H9 (cell line): ENCODE results near the gene BCAS3. TPM values are rescaled to one million over a fixed set of nuclear protein-coding genes. Genes with fewer than 3 reads are reported as not detected.

Experiments used
- DNase-seq: peaks from one replicate; pipeline ENCODE4 v3.0.0-alpha.2; 2017
- H2AFZ ChIP-seq: one replicate; pipeline ENCODE4 v1.6.1; 2013; ENCODE audit warnings: mild to moderate bottlenecking, low read length, control low read depth, moderate library complexity
- H2AK5ac ChIP-seq: 2 replicates; pipeline ENCODE4 v1.6.1; 2013; ENCODE audit warnings: low read length, control low read depth, mixed read lengths; ENCODE audit not compliant: insufficient read length
- H2BK120ac ChIP-seq: one replicate; pipeline ENCODE4 v1.6.1; 2013; ENCODE audit warnings: low read depth, mild to moderate bottlenecking, low read length, control low read depth, inconsistent platforms; ENCODE audit not compliant: poor library complexity, severe bottlenecking
- H2BK12ac ChIP-seq: 2 replicates; pipeline ENCODE4 v1.6.1; 2013; ENCODE audit warnings: low read length, control low read depth, mixed read lengths, low read depth; ENCODE audit not compliant: insufficient read length
- H2BK15ac ChIP-seq: 2 replicates; pipeline ENCODE4 v1.6.1; 2013; ENCODE audit warnings: low read depth, low read length, control low read depth
- H2BK20ac ChIP-seq: one replicate; pipeline ENCODE4 v1.6.1; 2013; ENCODE audit warnings: low read depth, mild to moderate bottlenecking, low read length, control low read depth, inconsistent platforms; ENCODE audit not compliant: poor library complexity, severe bottlenecking
- H2BK5ac ChIP-seq: 2 replicates; pipeline ENCODE4 v1.6.1; 2013; ENCODE audit warnings: low read length, control low read depth, mixed read lengths; ENCODE audit not compliant: insufficient read length
- H3K14ac ChIP-seq: 2 replicates; pipeline ENCODE4 v1.6.1; 2013; ENCODE audit warnings: low read length, control low read depth; ENCODE audit not compliant: insufficient read depth
- H3K18ac ChIP-seq: 2 replicates; pipeline ENCODE4 v1.6.1; 2013; ENCODE audit warnings: low read depth, mild to moderate bottlenecking, mixed read lengths, low read length, control low read depth; ENCODE audit not compliant: insufficient read length
- H3K23ac ChIP-seq: 2 replicates; pipeline ENCODE4 v1.6.1; 2013; ENCODE audit warnings: low read length, control low read depth, mixed read lengths, low read depth; ENCODE audit not compliant: insufficient read length
- H3K23me2 ChIP-seq: 2 replicates; pipeline ENCODE4 v1.6.1; 2013; ENCODE audit warnings: low read depth, mild to moderate bottlenecking, mixed read lengths, low read length, control low read depth; ENCODE audit not compliant: insufficient read length, poor library complexity, severe bottlenecking
- H3K27ac ChIP-seq: 2 replicates; pipeline ENCODE4 v1.5.1; 2013; ENCODE audit warnings: low read length, control low read depth, mixed read lengths, low read depth; ENCODE audit not compliant: insufficient read length
- H3K27me3 ChIP-seq: 2 replicates; pipeline ENCODE4 v1.6.1; 2013; ENCODE audit warnings: low read length, control low read depth, inconsistent platforms; ENCODE audit not compliant: insufficient read depth
- H3K4ac ChIP-seq: 2 replicates; pipeline ENCODE4 v1.6.1; 2013; ENCODE audit warnings: low read depth, mild to moderate bottlenecking, control low read depth, inconsistent platforms, low read length, moderate library complexity
- H3K4me1 ChIP-seq: 2 replicates; pipeline ENCODE4 v1.6.1; 2013; ENCODE audit warnings: low read length, control low read depth, inconsistent platforms; ENCODE audit not compliant: insufficient read depth
- H3K4me2 ChIP-seq: 2 replicates; pipeline ENCODE4 v1.6.1; 2013; ENCODE audit warnings: low read length, control low read depth, mixed read lengths; ENCODE audit not compliant: insufficient read length, insufficient read depth
- H3K56ac ChIP-seq: 2 replicates; pipeline ENCODE4 v1.6.1; 2013; ENCODE audit warnings: low read depth, mild to moderate bottlenecking, mixed read lengths, low read length, control low read depth; ENCODE audit not compliant: insufficient read length
- H3K79me1 ChIP-seq: 2 replicates; pipeline ENCODE4 v1.6.1; 2013; ENCODE audit warnings: low read depth, mild to moderate bottlenecking, moderate library complexity, low read length, control low read depth, inconsistent platforms; ENCODE audit not compliant: insufficient read depth, poor library complexity, severe bottlenecking
- H3K79me2 ChIP-seq: 2 replicates; pipeline ENCODE4 v1.6.1; 2013; ENCODE audit warnings: low read length, control low read depth, inconsistent platforms; ENCODE audit not compliant: insufficient read depth
- H3K9ac ChIP-seq: 2 replicates; pipeline ENCODE4 v1.6.1; 2013; ENCODE audit warnings: low read length, control low read depth, mixed read lengths; ENCODE audit not compliant: insufficient read length; ENCODE audit errors: extremely low read depth
- H3K9me3 ChIP-seq: one replicate; pipeline ENCODE4 v1.6.1; 2013; ENCODE audit warnings: low read depth, low read length, inconsistent platforms; ENCODE audit not compliant: control insufficient read depth
- H3T11ph ChIP-seq: one replicate; pipeline ENCODE4 v1.6.1; 2013; ENCODE audit warnings: mild to moderate bottlenecking, low read length, control low read depth, inconsistent platforms
- H4K20me1 ChIP-seq: one replicate; pipeline ENCODE4 v1.6.1; 2013; ENCODE audit not compliant: control insufficient read depth, insufficient read length, insufficient read depth
- H4K5ac ChIP-seq: 2 replicates; pipeline ENCODE4 v1.6.1; 2013; ENCODE audit warnings: low read depth, mild to moderate bottlenecking, mixed read lengths, low read length, control low read depth; ENCODE audit not compliant: insufficient read length
- H4K8ac ChIP-seq: replicated peaks from 2 replicates; pipeline ENCODE4 v1.6.1; 2013; ENCODE audit warnings: low read length, control low read depth, mixed read lengths, low read depth; ENCODE audit not compliant: insufficient read length
- H4K91ac ChIP-seq: 2 replicates; pipeline ENCODE4 v1.6.1; 2013; ENCODE audit warnings: low read depth, mild to moderate bottlenecking, moderate library complexity, mixed read lengths, low read length, control low read depth; ENCODE audit not compliant: insufficient read length
- H3K27ac Mint-ChIP-seq, 3 experiments: 2 replicates in 2 of 3; 3 replicates in 1 of 3; pipeline ENCODE4 v1.8.0; 2020 to 2021; ENCODE audit warnings: mixed read lengths in 3 of 3, mild to moderate bottlenecking in 1 of 3, moderate library complexity in 1 of 3
- H3K27me3 Mint-ChIP-seq: 2 replicates; pipeline ENCODE4 v1.8.0; 2021; ENCODE audit warnings: low read depth, mild to moderate bottlenecking, moderate library complexity, mixed read lengths
- H3K36me3 Mint-ChIP-seq, 3 experiments: 2 replicates in 2 of 3; 3 replicates in 1 of 3; pipeline ENCODE4 v1.8.0; 2020 to 2021; ENCODE audit warnings: low read depth in 3 of 3, mixed read lengths in 3 of 3; ENCODE audit not compliant: insufficient read depth in 1 of 3
- H3K4me1 Mint-ChIP-seq, 2 experiments: 2 replicates each; pipeline ENCODE4 v1.8.0; 2020; ENCODE audit warnings: mixed read lengths in 2 of 2
- H3K4me3 Mint-ChIP-seq, 2 experiments: 2 replicates in 1 of 2; 3 replicates in 1 of 2; pipeline ENCODE4 v1.8.0; 2020 to 2021; ENCODE audit warnings: mild to moderate bottlenecking in 2 of 2, mixed read lengths in 2 of 2, moderate library complexity in 1 of 2
- H3K9me3 Mint-ChIP-seq, 2 experiments: 2 replicates in 1 of 2; 3 replicates in 1 of 2; pipeline ENCODE4 v1.8.0; 2020; ENCODE audit warnings: mild to moderate bottlenecking in 2 of 2, mixed read lengths in 2 of 2, moderate library complexity in 1 of 2
- WGBS: extraction: QIAGEN DNeasy Blood & Tissue Kit; methylation state at CpG from one replicate; pipeline ENCODE4 v1.1.7; 2013; ENCODE audit warnings: missing lambda C conversion rate, low lambda C conversion rate, mixed read lengths; ENCODE audit not compliant: insufficient read length; ENCODE audit errors: extremely low coverage; 5-methylcytosine and 5-hydroxymethylcytosine counted together
- total RNA-seq: library from RNA; stranded (reverse); gene quantifications from 2 replicates; pipeline ENCODE4 v1.2.1, GENCODE V29; 2021
- TF ChIP-seq, protein P1 (sequence below): fragments of 200-600 bp; sonication (generic); conservative IDR thresholded peaks from 3 replicates; pipeline ENCODE4 v1.8.0; 2021; ENCODE audit warnings: antibody characterized with exemption, mild to moderate bottlenecking

Gene BCAS3
- total RNA-seq, 1 experiment from 2014 or later, result 22.4 TPM

DNA sequence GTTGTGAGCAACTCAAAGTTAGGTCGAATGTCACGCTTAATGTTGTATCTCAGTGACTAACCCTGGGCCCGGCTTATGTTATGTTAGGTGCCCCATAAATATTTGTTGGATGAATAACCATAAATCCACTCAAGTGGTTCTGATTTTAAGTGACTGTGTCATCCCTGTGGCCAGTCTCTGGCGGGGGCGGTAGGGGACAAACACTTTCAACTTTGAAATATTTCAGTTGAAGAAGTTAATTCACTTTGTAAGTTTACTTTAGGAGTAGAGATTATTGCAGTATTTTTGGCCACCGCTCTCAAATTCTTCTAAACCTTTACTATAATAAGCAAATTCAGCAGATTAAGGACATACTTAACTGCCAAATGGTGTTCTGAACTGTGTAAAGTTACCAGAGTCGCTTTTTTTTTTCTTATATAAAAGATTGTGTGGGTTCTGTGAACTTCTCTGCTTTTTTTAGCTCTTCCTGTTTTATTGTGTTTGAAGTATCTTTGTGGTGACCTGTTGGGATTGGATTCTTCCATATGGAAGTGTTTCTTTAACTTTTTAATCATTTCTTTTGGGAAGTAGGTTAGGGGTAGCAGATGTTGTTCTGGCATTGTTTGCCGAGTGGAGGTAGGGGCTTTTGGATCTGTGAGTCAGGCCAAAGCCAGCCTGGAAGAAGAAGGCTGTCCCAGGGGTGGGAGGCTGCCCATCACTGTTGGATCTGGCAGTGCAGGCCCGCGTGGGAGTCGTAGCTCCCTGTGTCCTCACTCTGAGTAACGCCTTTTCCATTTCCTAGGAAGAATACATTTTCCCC lies 660.5 kb downstream of the BCAS3 start:
- H3K4me1 Mint-ChIP-seq, result peaks cover 8 to 10% of the 10 kb centered on the region in 2 experiments
- no CpG with 5 or more reads among the region's 12 CpGs for WGBS
- no peak overlapping the region for H3K9ac ChIP-seq

More for the DNA sequence above, 660.5 kb downstream of the BCAS3 start:
- Histone ChIP-seq H3K4me2 (no peak overlapping the region), H3K27ac (no peak overlapping the region), H3K23ac (no peak overlapping the region), H2BK5ac (no peak overlapping the region), H4K5ac (no peak overlapping the region), H3K9me3 (no peaks in the 10 kb centered on the region), H3T11ph (no peak overlapping the region), H3K27me3 (no peaks in the 10 kb centered on the region), H3K56ac (no peak overlapping the region), H3K79me2 (no peaks in the 10 kb centered on the region), H2BK15ac (no peak overlapping the region), H4K8ac (no peak overlapping the region), H3K18ac (no peak overlapping the region), H3K4ac (no peak overlapping the region), H4K20me1 (no peaks in the 10 kb centered on the region), H2AK5ac (no peak overlapping the region), H3K23me2 (no peaks in the 10 kb centered on the region), H2BK20ac (no peak overlapping the region), H2AFZ (no peak overlapping the region), H2BK120ac (no peak overlapping the region), H3K4me1 (no peaks in the 10 kb centered on the region), H2BK12ac (no peak overlapping the region), H4K91ac (no peak overlapping the region), H3K14ac (no peak overlapping the region), H3K79me1 (no peaks in the 10 kb centered on the region)
- Mint-ChIP-seq H3K27me3 (no peaks in the 10 kb centered on the region), H3K27ac (peak overlapping the region in 1 of 3 experiments; percentile 35; a peak in 1 of 7 replicates), H3K9me3 (no peaks in the 10 kb centered on the region), H3K36me3 (no peaks in the 10 kb centered on the region), H3K4me3 (no peak overlapping the region)
- TF ChIP-seq, protein P1, sequence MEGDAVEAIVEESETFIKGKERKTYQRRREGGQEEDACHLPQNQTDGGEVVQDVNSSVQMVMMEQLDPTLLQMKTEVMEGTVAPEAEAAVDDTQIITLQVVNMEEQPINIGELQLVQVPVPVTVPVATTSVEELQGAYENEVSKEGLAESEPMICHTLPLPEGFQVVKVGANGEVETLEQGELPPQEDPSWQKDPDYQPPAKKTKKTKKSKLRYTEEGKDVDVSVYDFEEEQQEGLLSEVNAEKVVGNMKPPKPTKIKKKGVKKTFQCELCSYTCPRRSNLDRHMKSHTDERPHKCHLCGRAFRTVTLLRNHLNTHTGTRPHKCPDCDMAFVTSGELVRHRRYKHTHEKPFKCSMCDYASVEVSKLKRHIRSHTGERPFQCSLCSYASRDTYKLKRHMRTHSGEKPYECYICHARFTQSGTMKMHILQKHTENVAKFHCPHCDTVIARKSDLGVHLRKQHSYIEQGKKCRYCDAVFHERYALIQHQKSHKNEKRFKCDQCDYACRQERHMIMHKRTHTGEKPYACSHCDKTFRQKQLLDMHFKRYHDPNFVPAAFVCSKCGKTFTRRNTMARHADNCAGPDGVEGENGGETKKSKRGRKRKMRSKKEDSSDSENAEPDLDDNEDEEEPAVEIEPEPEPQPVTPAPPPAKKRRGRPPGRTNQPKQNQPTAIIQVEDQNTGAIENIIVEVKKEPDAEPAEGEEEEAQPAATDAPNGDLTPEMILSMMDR, result no peak
- DNase-seq, result no peak
